ENCODE data around the gene SPAG7.
A peak's percentile ranks its signal among the peaks of the same experiment; 100 is the strongest.

SPAG7 gene

GRCh38 chr17:4939796-4940554, 27.6 kb downstream of the SPAG7 start, which contains the start of the genes RNF167 and SLC25A11:
Gene RNF167, plus strand, starts transcription at chr17:4940268. Its CDS starts 642 bp downstream, at chr17:4940910.
Gene SLC25A11, minus strand, starts transcription at chr17:4940046. Its CDS starts 136 bp downstream, at chr17:4939910.
- peak within 1 kb of the TSS; percentile 97 for H3K4me3 ChIP-seq (ENCODE audit: low read length)
- H3K4me1 ChIP-seq (ENCODE audit: insufficient read depth, low read length): peaks cover 4% of the 10 kb centered on the region; the same call in 1 of the 2 replicates
- peak within 1 kb of the TSS; percentile 88 for H3K9ac ChIP-seq (ENCODE audit: low read depth, low read length)
- H3K36me3 ChIP-seq (ENCODE audit: insufficient read depth, low read depth, low read length): peaks cover 60% of the 10 kb centered on the region
- H3K27me3 ChIP-seq (ENCODE audit: insufficient read depth, low read length): no peaks in the 10 kb centered on the region
- H3K9me3 ChIP-seq (ENCODE audit: insufficient read depth, low read depth, low read length): no peaks in the 10 kb centered on the region
- H3K27ac ChIP-seq (ENCODE audit: low read length): peak within 1 kb of the TSS; percentile 20

- no peaks in the 10 kb centered on the region for H3K9me3 ChIP-seq (ENCODE audit: insufficient read depth, low read depth, low read length)
- H3K9ac ChIP-seq (ENCODE audit: low read depth, low read length): peak overlapping the region; percentile 88
- peak overlapping the region; percentile 97 for H3K4me3 ChIP-seq (ENCODE audit: low read length)
- H3K4me1 ChIP-seq (ENCODE audit: insufficient read depth, low read length): peaks cover 4% of the 10 kb centered on the region; the same call in 1 of the 2 replicates
- no peaks in the 10 kb centered on the region for H3K27me3 ChIP-seq (ENCODE audit: insufficient read depth, low read length)
- H3K36me3 ChIP-seq (ENCODE audit: insufficient read depth, low read depth, low read length): peaks cover 55% of the 10 kb centered on the region
- peak overlapping the region; percentile 20 for H3K27ac ChIP-seq (ENCODE audit: low read length)
Measured at GRCh38 chr17:4939546-4939795, 28.1 kb downstream of the SPAG7 start.

- Histone ChIP-seq H3K27me3 (ENCODE audit: insufficient read depth, low read length) (no peaks in the 10 kb centered on the region), H3K9ac (ENCODE audit: low read depth, low read length) (peak overlapping the region; percentile 88), H3K9me3 (ENCODE audit: insufficient read depth, low read depth, low read length) (no peaks in the 10 kb centered on the region), H3K4me1 (ENCODE audit: insufficient read depth, low read length) (peaks cover 4% of the 10 kb centered on the region; the same call in 1 of the 2 replicates), H3K27ac (ENCODE audit: low read length) (peak overlapping the region; percentile 20), H3K4me3 (ENCODE audit: low read length) (peak overlapping the region; percentile 97), H3K36me3 (ENCODE audit: insufficient read depth, low read depth, low read length) (peaks cover 49% of the 10 kb centered on the region)
Measured at GRCh38 chr17:4938688-4939545, 28.7 kb downstream of the SPAG7 start.

GRCh38 chr17:4938069-4938491, 29.5 kb downstream of the SPAG7 start:
- no peaks in the 10 kb centered on the region for H3K27me3 ChIP-seq (ENCODE audit: insufficient read depth, low read length)
- H3K9ac ChIP-seq (ENCODE audit: low read depth, low read length): peak overlapping the region; percentile 88
- no peaks in the 10 kb centered on the region for H3K9me3 ChIP-seq (ENCODE audit: insufficient read depth, low read depth, low read length)
- peaks cover 41% of the 10 kb centered on the region for H3K36me3 ChIP-seq (ENCODE audit: insufficient read depth, low read depth, low read length)
- H3K4me1 ChIP-seq (ENCODE audit: insufficient read depth, low read length): peaks cover 4% of the 10 kb centered on the region; the same call in 1 of the 2 replicates
- H3K4me3 ChIP-seq (ENCODE audit: low read length): no peak overlapping the region; the same call in 1 of the 2 replicates
- H3K27ac ChIP-seq (ENCODE audit: low read length): no peak overlapping the region

GRCh38 chr17:4937553-4937952, 30.1 kb downstream of the SPAG7 start:
- Histone ChIP-seq H3K4me3 (ENCODE audit: low read length) (no peak overlapping the region), H3K36me3 (ENCODE audit: insufficient read depth, low read depth, low read length) (peaks cover 36% of the 10 kb centered on the region), H3K9me3 (ENCODE audit: insufficient read depth, low read depth, low read length) (no peaks in the 10 kb centered on the region), H3K9ac (ENCODE audit: low read depth, low read length) (no peak overlapping the region), H3K27ac (ENCODE audit: low read length) (no peak overlapping the region), H3K4me1 (ENCODE audit: insufficient read depth, low read length) (peaks cover 4% of the 10 kb centered on the region; the same call in 1 of the 2 replicates), H3K27me3 (ENCODE audit: insufficient read depth, low read length) (no peaks in the 10 kb centered on the region)

- Histone ChIP-seq H3K9me3 (ENCODE audit: insufficient read depth, low read depth, low read length) (no peaks in the 10 kb centered on the region), H3K4me1 (ENCODE audit: insufficient read depth, low read length) (peaks cover 4% of the 10 kb centered on the region; the same call in 1 of the 2 replicates), H3K27ac (ENCODE audit: low read length) (no peak overlapping the region), H3K4me3 (ENCODE audit: low read length) (no peak overlapping the region), H3K36me3 (ENCODE audit: insufficient read depth, low read depth, low read length) (peaks cover 27% of the 10 kb centered on the region), H3K9ac (ENCODE audit: low read depth, low read length) (no peak overlapping the region), H3K27me3 (ENCODE audit: insufficient read depth, low read length) (no peaks in the 10 kb centered on the region)
Measured at GRCh38 chr17:4936436-4936835, 31.2 kb downstream of the SPAG7 start.

- no peaks in the 10 kb centered on the region for H3K4me1 ChIP-seq (ENCODE audit: insufficient read depth, low read length)
- no peaks in the 10 kb centered on the region for H3K27me3 ChIP-seq (ENCODE audit: insufficient read depth, low read length)
- H3K4me3 ChIP-seq (ENCODE audit: low read length): no peak overlapping the region
- H3K9ac ChIP-seq (ENCODE audit: low read depth, low read length): no peak overlapping the region
- H3K36me3 ChIP-seq (ENCODE audit: insufficient read depth, low read depth, low read length): peaks cover 27% of the 10 kb centered on the region
- no peaks in the 10 kb centered on the region for H3K9me3 ChIP-seq (ENCODE audit: insufficient read depth, low read depth, low read length)
- no peak overlapping the region for H3K27ac ChIP-seq (ENCODE audit: low read length)
Measured at GRCh38 chr17:4935650-4936049, 32.0 kb downstream of the SPAG7 start.

- no peaks in the 10 kb centered on the region for H3K9me3 ChIP-seq (ENCODE audit: insufficient read depth, low read depth, low read length)
- H3K27me3 ChIP-seq (ENCODE audit: insufficient read depth, low read length): no peaks in the 10 kb centered on the region
- H3K27ac ChIP-seq (ENCODE audit: low read length): no peak overlapping the region
- no peak overlapping the region for H3K9ac ChIP-seq (ENCODE audit: low read depth, low read length)
- H3K36me3 ChIP-seq (ENCODE audit: insufficient read depth, low read depth, low read length): peaks cover 27% of the 10 kb centered on the region
- no peak overlapping the region for H3K4me3 ChIP-seq (ENCODE audit: low read length)
- no peaks in the 10 kb centered on the region for H3K4me1 ChIP-seq (ENCODE audit: insufficient read depth, low read length)
Measured at GRCh38 chr17:4934173-4934979, 33.2 kb downstream of the SPAG7 start.

- Histone ChIP-seq H3K27ac (ENCODE audit: low read length) (no peak overlapping the region), H3K4me1 (ENCODE audit: insufficient read depth, low read length) (no peaks in the 10 kb centered on the region), H3K9me3 (ENCODE audit: insufficient read depth, low read depth, low read length) (no peaks in the 10 kb centered on the region), H3K4me3 (ENCODE audit: low read length) (no peak overlapping the region), H3K27me3 (ENCODE audit: insufficient read depth, low read length) (no peaks in the 10 kb centered on the region), H3K36me3 (ENCODE audit: insufficient read depth, low read depth, low read length) (peaks cover 26% of the 10 kb centered on the region), H3K9ac (ENCODE audit: low read depth, low read length) (no peak overlapping the region)
Measured at GRCh38 chr17:4933646-4934045, 34.0 kb downstream of the SPAG7 start.

- Histone ChIP-seq H3K4me1 (ENCODE audit: insufficient read depth, low read length) (no peaks in the 10 kb centered on the region), H3K36me3 (ENCODE audit: insufficient read depth, low read depth, low read length) (peaks cover 17% of the 10 kb centered on the region), H3K27me3 (ENCODE audit: insufficient read depth, low read length) (no peaks in the 10 kb centered on the region)
Measured at GRCh38 chr17:4932756-4933155, 34.9 kb downstream of the SPAG7 start.

GRCh38 chr17:4931963-4932362, 35.7 kb downstream of the SPAG7 start, which contains the start of gene GP1BA:
Gene GP1BA, plus strand, starts transcription at chr17:4932277. Its CDS starts 328 bp downstream, at chr17:4932605.
- Histone ChIP-seq H3K4me3 (ENCODE audit: low read length) (no peak within 1 kb of the TSS), H3K4me1 (ENCODE audit: insufficient read depth, low read length) (no peaks in the 10 kb centered on the region), H3K9ac (ENCODE audit: low read depth, low read length) (no peak within 1 kb of the TSS), H3K9me3 (ENCODE audit: insufficient read depth, low read depth, low read length) (no peaks in the 10 kb centered on the region), H3K27me3 (ENCODE audit: insufficient read depth, low read length) (no peaks in the 10 kb centered on the region), H3K27ac (ENCODE audit: low read length) (no peak within 1 kb of the TSS), H3K36me3 (ENCODE audit: insufficient read depth, low read depth, low read length) (peaks cover 9% of the 10 kb centered on the region)

More at GRCh38 chr17:4932756-4933155, 34.9 kb downstream of the SPAG7 start:
- Histone ChIP-seq H3K9ac (ENCODE audit: low read depth, low read length) (no peak overlapping the region), H3K4me3 (ENCODE audit: low read length) (no peak overlapping the region), H3K27ac (ENCODE audit: low read length) (no peak overlapping the region), H3K9me3 (ENCODE audit: insufficient read depth, low read depth, low read length) (no peaks in the 10 kb centered on the region)

Measured in iPS-20b (cell line).